Measurements from ENCODE around the gene SCN5A.

Gene SCN5A

GRCh38 chr3:38597502-38598060 is 51.9 kb downstream of the SCN5A start:
- DNase-seq: no peak

DNA sequence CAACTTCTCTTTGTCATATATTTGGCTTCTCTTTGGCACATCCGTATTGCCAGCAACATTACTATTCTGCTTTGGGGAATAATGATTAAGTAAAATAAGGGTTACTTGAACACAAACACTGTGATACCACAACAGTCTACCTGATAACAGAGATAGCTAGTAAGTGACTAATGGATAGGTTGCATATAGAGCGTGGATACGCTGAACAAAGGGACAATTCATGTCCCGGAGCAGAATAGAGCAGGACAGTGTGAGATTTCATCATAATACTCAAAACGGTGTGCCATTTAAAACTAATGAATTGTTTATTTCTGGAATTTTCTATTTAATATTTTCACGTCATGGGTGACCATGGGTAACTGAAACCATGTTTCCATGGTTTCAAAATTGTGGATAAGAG is 54.1 kb downstream of the SCN5A start:
- no peak for DNase-seq

- no peak for DNase-seq
These were observed 59.0 kb downstream of the SCN5A start for GRCh38 chr3:38590521-38590920.

GRCh38 chr3:38588995-38589937 is 60.2 kb downstream of the SCN5A start:
- DNase-seq: no peak

- no peak for DNase-seq
These were observed 61.0 kb downstream of the SCN5A start for GRCh38 chr3:38588371-38588971.

DNA sequence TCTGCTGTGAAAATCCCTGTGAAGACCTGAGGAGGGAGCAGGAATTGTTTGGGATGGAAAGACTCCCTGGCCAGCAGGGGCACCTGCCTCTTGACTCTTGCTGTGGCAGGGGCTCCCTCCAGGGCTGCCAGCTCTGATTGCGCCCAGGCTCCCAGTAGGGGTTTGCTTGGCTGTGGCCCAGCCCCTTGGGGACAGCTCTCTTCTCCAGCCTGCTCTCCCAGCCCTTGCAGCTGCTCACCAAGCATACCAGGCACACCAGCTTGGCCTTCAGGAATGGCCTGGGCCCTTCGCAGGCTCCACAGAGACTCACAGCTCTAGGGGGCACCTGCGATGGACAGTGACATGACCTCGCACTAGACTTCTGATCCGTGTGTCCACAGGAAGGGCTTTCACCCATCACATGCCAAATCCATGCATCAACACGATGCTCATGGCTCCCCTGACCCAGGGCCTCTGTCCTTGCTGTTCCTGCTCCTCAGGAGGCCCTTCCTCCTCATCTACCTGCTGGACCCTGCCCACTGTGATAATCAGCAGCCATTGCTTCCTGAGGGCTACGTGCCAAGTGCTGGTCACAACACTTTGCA is 61.8 kb downstream of the SCN5A start:
- no peak for DNase-seq

GRCh38 chr3:38586546-38587520 is 62.7 kb downstream of the SCN5A start:
- DNase-seq: no peak

DNA sequence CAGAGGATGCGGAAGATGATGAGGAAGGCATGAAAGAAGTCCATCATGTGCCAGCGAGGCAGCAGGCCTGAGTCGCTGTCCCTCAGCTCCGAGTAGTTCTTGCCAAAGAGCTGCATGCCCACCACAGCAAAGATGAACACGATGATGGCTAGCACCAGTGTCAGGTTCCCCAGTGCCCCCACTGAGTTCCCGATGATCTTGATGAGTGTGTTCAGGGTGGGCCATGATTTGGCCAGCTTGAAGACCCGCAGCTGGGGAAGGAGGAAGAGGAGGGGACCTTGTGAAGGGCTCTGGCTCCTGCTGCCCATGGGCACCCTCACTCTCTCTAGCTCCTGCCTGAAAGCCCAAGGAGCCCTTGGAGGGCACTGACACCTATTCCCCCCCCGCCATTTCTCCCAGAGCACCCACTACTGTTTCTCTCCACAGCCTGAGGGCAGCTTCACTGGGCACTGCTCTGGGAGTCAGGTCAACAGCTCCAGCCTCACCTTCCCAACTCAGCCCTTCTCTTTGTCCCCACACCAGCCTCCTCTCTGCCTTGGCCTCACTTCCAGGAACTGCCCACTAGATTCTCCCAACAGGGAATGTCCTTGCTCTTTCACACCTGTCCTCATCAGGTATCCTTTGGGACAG is 63.6 kb downstream of the SCN5A start:
- no peak for DNase-seq

DNA sequence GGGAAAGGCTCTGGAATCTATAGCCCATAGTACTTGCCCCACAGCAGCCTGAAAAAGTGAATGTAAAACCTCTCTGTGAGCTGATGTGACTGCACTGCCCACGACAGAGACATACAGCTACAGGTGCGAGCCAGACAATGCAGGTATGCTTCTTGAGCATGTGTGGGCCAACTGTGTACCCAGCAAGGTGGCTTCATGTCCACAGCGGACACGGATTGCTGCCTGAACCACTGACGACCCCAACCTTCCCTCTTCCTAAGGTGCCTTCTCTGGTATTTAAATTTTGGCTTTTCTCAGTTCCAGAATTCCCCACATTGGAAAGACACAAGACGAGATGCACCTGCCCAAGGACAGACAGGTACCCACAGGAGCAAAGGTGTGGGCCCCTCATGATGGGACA is 65.8 kb downstream of the SCN5A start:
- no peak for DNase-seq

DNA sequence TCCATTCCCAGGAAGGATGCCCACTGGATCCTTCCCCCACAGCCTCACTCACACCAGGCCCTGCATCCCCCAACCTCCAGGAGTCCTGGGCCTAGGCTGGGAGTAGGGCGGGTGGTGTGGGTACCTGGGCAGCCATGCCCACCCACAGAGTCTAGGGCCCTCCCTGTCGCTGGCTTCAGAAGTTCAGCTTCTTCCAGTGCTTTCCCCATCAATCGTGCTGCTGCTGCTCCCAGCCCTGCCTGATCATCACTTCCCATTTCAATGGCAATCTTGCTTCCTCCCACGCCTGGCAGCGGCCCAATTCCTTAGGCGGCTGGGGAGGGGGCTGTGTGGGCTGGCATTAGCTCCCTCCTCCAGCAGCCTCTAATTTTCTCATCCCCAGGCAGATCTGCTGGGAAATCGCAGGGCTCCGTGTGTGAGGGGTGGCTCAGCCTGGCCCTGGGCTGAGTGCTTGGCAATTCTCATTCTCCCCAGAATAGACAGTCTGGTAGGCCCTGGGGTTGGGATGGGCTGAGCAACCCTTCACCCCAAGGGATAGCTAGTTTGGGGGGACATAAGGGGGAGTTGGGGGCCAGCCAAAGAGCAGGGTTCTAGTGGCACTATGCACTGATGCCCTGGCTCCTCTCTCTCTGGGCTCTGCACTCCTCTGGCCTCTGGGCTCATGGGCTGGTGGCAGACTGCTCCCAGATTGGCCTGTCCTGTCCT is 66.4 kb downstream of the SCN5A start:
- no peak for DNase-seq

- no peak for DNase-seq
These were observed 67.2 kb downstream of the SCN5A start for GRCh38 chr3:38582316-38582715.

DNA sequence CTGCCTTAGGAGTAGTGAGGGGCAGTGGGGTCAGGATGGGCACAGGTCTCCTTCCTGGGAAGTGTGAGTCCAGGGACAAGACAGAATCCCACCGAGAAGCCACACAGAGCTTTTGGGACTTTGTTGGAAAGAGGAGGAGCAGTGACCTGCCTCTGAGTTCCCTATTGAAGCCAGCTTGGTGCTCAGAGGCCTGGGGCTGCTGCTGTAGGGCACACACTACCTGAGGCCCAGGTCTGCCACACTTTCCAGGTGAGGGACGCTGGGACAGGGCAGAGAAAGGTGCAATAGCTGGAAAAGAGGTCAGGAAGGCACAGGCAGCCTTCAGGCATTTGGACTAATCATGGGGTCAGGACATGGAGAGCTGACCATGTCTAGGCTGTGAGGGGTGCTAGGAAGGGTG is 67.7 kb downstream of the SCN5A start:
- no peak for DNase-seq

- no peak for DNase-seq
These were observed 68.8 kb downstream of the SCN5A start for GRCh38 chr3:38580450-38581382.

DNA sequence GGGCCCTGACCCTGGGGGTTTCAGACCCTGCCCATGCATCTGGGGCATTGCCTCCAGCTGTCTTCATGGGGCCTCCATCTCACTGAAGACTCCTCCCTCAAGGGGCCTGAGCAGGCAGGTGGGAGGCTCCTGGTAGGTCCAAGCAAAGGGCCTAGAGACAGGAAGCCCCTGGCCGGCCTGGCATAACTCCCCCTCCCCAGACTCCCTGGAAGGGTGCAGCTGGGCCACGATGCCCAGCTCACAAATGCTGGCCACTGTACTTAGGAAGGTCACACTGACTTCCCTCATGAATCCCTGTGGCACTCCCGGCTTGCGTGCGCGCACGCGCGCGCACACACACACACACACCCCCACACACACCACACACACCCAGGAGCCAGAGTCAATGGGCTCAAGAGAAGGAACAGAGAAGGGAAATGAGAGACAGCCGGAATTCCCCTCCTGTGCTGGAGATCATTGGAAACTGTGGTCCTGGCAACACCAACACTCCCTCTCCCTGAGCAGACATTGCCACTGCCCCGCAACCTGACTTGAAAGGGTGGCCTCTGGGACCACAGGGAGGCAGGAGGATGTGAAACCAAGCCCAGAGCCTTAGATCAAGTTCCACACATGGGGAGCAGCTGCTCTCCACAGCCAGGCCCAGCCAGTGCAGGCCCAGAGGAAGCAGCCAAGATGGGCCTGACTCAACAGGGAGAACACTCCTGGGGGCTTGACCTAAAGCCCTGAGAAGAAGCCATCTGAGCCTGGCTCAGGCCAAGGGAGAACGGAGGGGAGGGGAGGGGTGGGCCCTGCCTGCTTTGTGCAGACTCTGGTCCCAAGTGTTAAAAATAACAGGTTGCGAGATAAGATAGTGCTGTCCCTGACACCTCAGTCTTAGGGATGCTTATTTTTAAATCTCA is 69.7 kb downstream of the SCN5A start:
- no peak for DNase-seq

- DNase-seq: no peak
These were observed 70.3 kb downstream of the SCN5A start for GRCh38 chr3:38579141-38579540.

GRCh38 chr3:38578551-38578950 is 70.9 kb downstream of the SCN5A start:
- no peak for DNase-seq

GRCh38 chr3:38578081-38578475 is 71.4 kb downstream of the SCN5A start:
- no peak for DNase-seq

DNA sequence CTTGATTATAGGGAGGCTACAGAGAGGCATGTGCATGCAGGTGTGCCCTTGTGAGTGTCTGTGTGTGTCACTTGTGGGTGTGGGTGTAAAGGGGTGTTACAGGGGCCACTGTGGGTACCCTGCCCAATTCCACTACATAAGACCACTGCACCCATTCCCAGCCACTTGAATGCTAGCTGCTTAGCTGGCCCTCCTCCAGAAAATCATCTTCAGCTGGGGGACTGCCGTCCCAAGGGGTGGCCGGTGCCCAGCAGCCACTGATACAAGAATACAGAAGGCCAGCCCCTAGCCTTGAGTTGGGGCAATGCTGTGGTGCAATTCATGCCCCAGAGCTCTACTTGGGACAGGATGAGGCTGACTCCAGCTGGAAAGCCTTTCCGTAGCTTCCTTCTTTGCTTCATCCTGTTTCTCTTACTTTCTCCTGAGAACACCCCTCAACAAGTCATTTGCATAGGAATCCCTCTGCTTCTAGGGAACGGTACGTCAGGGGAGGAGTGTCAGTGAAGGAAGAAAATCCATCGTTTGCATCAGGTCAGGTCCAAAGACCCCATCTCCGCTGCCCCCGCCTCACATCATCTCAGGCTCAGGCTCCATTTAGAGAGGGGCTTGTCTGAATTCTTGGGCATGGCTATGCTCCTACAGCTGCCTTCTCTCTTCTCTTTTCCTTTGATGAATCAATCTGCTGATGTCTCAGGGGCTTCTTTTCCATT is 72.0 kb downstream of the SCN5A start:
- DNase-seq: no peak

Data from cerebellar nuclear complex (tissue), 1 donor.